ENCODE measurements around the gene PDE2A.

GRCh38 chr11:72704028-72704782 is 30.0 kb upstream of the PDE2A start:
- no peak for TF ChIP-seq CTCF (IDR thresholded peaks at IDR 0.05)
- no peak for TF ChIP-seq POLR2A (IDR thresholded peaks at IDR 0.05)

Measured in lower leg skin (tissue), 3 donors.